Erythroblast (primary cell): ENCODE results near the gene SLC17A3.

Experiments
- GATA1 ChIP-seq: IDR thresholded peaks from 2 replicates; pipeline ENCODE4 v1.6.1; 2011; ENCODE audit warnings: low read depth, mild to moderate bottlenecking, control low read depth, low read length, moderate library complexity
- POLR2A ChIP-seq: IDR thresholded peaks from 2 replicates; pipeline ENCODE4 v1.6.1; 2011; ENCODE audit warnings: mild to moderate bottlenecking, low read length

- TF ChIP-seq POLR2A (no peak), GATA1 (no peak)
These were observed 22.1 kb downstream of the SLC17A3 start for GRCh38 chr6:25851961-25852360.
